OCI-LY7 (cell line): Measurements from ENCODE around the gene SLC8B1. TPM values are rescaled to one million over a fixed set of nuclear protein-coding genes. Genes with fewer than 3 reads are reported as not detected.

Experiments used
- BruUV-seq: library from RNA; stranded (reverse); fragments of 400-500 nt; replicated peaks from 2 replicates; lab custom pipeline; 2021; lab: Mats Ljungman, UMichigan
- CTCF ChIA-PET: fragments of 300-600 bp; sonication (Branson Sonifier 250); formaldehyde crosslinking; loops from one replicate; lab custom pipeline; 2022; ENCODE audit warnings: antibody characterized with exemption; ENCODE audit not compliant: unreplicated experiment; lab: Charles Lee
- POLR2A ChIA-PET: fragments of 300-600 bp; sonication (Branson Sonifier 250); formaldehyde crosslinking; loops from one replicate; lab custom pipeline; 2022; ENCODE audit warnings: antibody characterized with exemption; lab: Charles Lee
- DNase-seq: peaks from one replicate; pipeline ENCODE4 v3.0.0-alpha.2; 2015; ENCODE audit warnings: low spot score
- H2AFZ ChIP-seq: fragments of 200-600 bp; sonication (generic), shearing (Covaris generic); 2 replicates; pipeline ENCODE4 v1.6.1; 2014; ENCODE audit warnings: mild to moderate bottlenecking, antibody characterized with exemption, low read length, moderate library complexity
- H3K27ac ChIP-seq: fragments of 200-600 bp; sonication (generic); 2 replicates; pipeline ENCODE4 v1.5.1; 2014; ENCODE audit warnings: mixed run types, low read depth, mild to moderate bottlenecking, moderate library complexity, low read length, inconsistent platforms; ENCODE audit not compliant: poor library complexity, severe bottlenecking
- H3K36me3 ChIP-seq: fragments of 200-600 bp; sonication (generic); 2 replicates; pipeline ENCODE4 v1.6.1; 2014; ENCODE audit warnings: mild to moderate bottlenecking, antibody characterized with exemption, low read length, moderate library complexity, mixed read lengths; ENCODE audit not compliant: insufficient read depth
- H3K4me1 ChIP-seq: fragments of 200-600 bp; sonication (generic); 2 replicates; pipeline ENCODE4 v1.5.1; 2014; ENCODE audit warnings: mild to moderate bottlenecking, low read length; ENCODE audit not compliant: insufficient read depth, poor library complexity, severe bottlenecking
- H3K4me2 ChIP-seq: fragments of 200-600 bp; sonication (generic); 2 replicates; pipeline ENCODE4 v1.6.1; 2014; ENCODE audit warnings: mild to moderate bottlenecking, low read length
- H3K4me3 ChIP-seq: fragments of 200-600 bp; sonication (generic); 2 replicates; pipeline ENCODE4 v1.5.1; 2014; ENCODE audit warnings: mild to moderate bottlenecking, low read depth, low read length; ENCODE audit not compliant: poor library complexity, severe bottlenecking
- H3K79me2 ChIP-seq: fragments of 200-600 bp; sonication (generic); 2 replicates; pipeline ENCODE4 v1.6.1; 2016; ENCODE audit warnings: low read depth, mild to moderate bottlenecking, low read length, moderate library complexity, mixed read lengths; ENCODE audit not compliant: insufficient read depth
- H3K9me2 ChIP-seq: fragments of 200-600 bp; sonication (generic); 2 replicates; pipeline ENCODE4 v1.6.1; 2016; ENCODE audit warnings: mild to moderate bottlenecking, low read length, mixed read lengths; ENCODE audit not compliant: insufficient read depth
- H3K9me3 ChIP-seq: fragments of 200-600 bp; sonication (generic); 2 replicates; pipeline ENCODE4 v1.6.1; 2014; ENCODE audit warnings: mild to moderate bottlenecking, mixed run types, low read length, mixed read lengths
- H4K20me1 ChIP-seq: fragments of 200-600 bp; sonication (generic); 2 replicates; pipeline ENCODE4 v1.6.1; 2014; ENCODE audit warnings: mild to moderate bottlenecking, antibody characterized with exemption, low read length, moderate library complexity, mixed read lengths; ENCODE audit not compliant: insufficient read depth
- EZH2phosphoT487 ChIP-seq: fragments of 200-600 bp; sonication (generic); IDR thresholded peaks from 2 replicates; pipeline ENCODE4 v1.6.1; 2018; ENCODE audit warnings: low read depth, borderline replicate concordance, mild to moderate bottlenecking, mixed run types, antibody characterized with exemption, low read length, moderate library complexity, mixed read lengths
- intact Hi-C: fragments of 100-400 bp; cut with micrococcal nuclease; formaldehyde crosslinking; loops from one replicate; pipeline ENCODE4 v1.10.0; 2022; ENCODE audit not compliant: unreplicated experiment
- total RNA-seq, 2 experiments: library from RNA; depleted of rRNA in 1 of 2; stranded (reverse); fragments of >200 nt in 1 of 2; shearing (Covaris generic) in 1 of 2; gene quantifications; 2 replicates each; pipeline ENCODE4 v1.2.3, GENCODE V29; 2014 to 2022
- TF ChIP-seq, protein P1 (sequence below): fragments of 200-600 bp; sonication (generic); conservative IDR thresholded peaks from 2 replicates; pipeline ENCODE4 v1.5.1; 2014; ENCODE audit warnings: mild to moderate bottlenecking, antibody characterized with exemption, low read length, moderate library complexity, mixed read lengths

SLC8B1 gene
- total RNA-seq, 2 experiments from 2014 or later = 47.1 to 57.2 TPM

DNA sequence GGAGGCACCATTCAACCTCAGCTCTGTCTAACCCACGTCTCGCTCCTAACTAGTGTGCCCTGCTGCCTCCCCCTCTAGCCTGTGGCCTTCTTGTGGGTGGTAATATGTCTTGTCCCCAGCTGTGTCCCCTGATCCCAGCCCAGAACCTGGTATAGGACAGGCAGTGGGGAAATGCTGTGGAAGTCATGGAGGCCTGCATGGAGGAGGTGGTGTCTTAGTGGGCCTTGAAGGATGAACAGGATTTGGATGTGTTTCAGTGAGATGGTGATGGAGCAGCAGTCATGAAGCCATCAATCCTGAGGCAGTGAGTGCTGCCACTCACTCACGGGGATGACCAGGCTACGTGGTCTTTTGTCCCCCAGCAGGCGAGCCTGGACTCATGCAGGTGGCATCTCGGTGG lies 36.9 kb upstream of the SLC8B1 start:
- Histone ChIP-seq H3K4me1 (peaks cover 3% of the 10 kb centered on the region), H3K79me2 (no peaks in the 10 kb centered on the region), H3K9me2 (no peaks in the 10 kb centered on the region), H3K9me3 (no peaks in the 10 kb centered on the region), H3K36me3 (peaks cover 19% of the 10 kb centered on the region), H3K4me3 (no peak overlapping the region), H2AFZ (no peak overlapping the region), H3K4me2 (no peak overlapping the region), H4K20me1 (no peaks in the 10 kb centered on the region), H3K27ac (no peak overlapping the region)
- TF ChIP-seq, protein P1, sequence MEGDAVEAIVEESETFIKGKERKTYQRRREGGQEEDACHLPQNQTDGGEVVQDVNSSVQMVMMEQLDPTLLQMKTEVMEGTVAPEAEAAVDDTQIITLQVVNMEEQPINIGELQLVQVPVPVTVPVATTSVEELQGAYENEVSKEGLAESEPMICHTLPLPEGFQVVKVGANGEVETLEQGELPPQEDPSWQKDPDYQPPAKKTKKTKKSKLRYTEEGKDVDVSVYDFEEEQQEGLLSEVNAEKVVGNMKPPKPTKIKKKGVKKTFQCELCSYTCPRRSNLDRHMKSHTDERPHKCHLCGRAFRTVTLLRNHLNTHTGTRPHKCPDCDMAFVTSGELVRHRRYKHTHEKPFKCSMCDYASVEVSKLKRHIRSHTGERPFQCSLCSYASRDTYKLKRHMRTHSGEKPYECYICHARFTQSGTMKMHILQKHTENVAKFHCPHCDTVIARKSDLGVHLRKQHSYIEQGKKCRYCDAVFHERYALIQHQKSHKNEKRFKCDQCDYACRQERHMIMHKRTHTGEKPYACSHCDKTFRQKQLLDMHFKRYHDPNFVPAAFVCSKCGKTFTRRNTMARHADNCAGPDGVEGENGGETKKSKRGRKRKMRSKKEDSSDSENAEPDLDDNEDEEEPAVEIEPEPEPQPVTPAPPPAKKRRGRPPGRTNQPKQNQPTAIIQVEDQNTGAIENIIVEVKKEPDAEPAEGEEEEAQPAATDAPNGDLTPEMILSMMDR = no peak
- TF ChIP-seq EZH2phosphoT487 = no peak
- no TSS peak for BruUV-seq
- ChIA-PET CTCF (no interaction called here), POLR2A (no interaction called here)
- no peak for DNase-seq
- intact Hi-C loops = no loop called here

DNA sequence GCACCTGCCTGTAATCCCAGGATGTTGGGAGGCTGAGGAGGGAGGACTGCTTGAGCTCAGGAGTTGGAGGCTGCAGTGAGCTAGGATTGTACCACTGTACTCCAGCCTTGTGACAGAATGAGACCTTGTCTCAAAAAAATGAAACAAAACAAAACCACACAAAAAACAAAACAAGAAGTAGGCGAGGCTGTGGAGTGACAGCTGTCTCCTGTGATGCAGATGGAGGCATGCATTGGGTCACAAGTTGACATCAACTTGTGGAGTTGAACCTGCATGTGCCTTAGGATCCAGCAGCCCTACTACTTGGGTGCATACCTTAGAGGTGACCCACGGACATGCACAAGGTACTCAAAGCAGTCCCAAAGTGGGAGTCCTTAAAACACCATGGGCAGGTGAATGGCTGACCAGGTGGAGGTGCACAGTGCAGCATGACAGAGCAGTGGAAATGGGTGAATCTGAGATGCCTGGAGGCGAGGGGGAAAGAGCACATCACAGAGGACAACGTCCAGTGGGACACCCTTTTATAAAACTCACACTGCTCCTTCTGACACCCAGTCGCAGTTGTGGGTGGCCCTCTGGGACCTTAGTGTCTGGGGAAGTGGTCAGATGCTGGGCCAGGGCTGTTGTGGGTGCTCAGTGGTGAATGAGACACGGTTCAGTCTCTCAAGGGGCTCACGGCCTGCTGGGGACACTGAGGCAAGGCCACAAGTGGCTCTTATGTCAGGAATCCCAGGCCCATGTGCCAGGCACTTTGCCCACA lies 36.2 kb upstream of the SLC8B1 start:
- ChIA-PET CTCF (interaction anchor here (0.6 kb wide), 1 partner anchor 1830 kb away, joined by 3 read pairs; no protein-coding TSS in a partner anchor), POLR2A (no interaction called here)
- no peaks in the 10 kb centered on the region for H3K79me2 ChIP-seq
- peaks cover 17% of the 10 kb centered on the region for H3K36me3 ChIP-seq
- H3K4me1 ChIP-seq = peaks cover 3% of the 10 kb centered on the region
- no peaks in the 10 kb centered on the region for H3K9me3 ChIP-seq
- intact Hi-C loops = no loop called here
- no peaks in the 10 kb centered on the region for H4K20me1 ChIP-seq
- no peak for DNase-seq
- H2AFZ ChIP-seq = no peak overlapping the region
- no peak for TF ChIP-seq EZH2phosphoT487
- TF ChIP-seq, protein P1 = no peak
- BruUV-seq = no TSS peak
- no peaks in the 10 kb centered on the region for H3K9me2 ChIP-seq
- no peak overlapping the region for H3K4me3 ChIP-seq
- H3K4me2 ChIP-seq = no peak overlapping the region
- no peak overlapping the region for H3K27ac ChIP-seq

DNA sequence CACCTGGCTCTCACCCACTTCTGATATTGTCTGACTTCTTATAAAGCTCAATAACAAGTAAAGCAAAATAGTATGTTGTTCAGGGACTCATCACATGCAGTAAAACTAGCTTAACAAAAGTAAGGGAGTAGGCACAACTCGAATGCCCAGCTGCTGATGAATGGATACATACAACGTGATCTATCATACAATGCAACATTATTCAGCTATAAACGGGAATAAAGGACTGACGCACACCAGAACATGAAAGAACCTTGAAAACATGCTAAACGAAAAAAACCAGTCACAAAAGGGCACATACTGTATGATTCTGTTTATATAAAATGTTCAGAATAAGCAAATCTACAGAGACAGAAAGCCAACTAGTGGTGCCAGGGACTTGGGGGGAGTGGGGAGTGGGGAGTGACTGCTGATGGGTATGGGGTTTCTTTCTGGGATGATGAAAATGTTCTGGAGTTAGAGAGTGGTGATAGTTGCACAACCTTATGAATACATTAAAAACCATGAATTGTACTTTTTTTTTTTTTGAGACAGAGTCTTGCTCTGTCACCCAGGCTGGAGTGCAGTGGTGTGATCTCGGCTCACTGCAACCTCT lies 34.6 kb upstream of the SLC8B1 start:
- Histone ChIP-seq H3K4me2 (no peak overlapping the region), H4K20me1 (no peaks in the 10 kb centered on the region), H3K9me2 (no peaks in the 10 kb centered on the region), H3K4me1 (peaks cover 3% of the 10 kb centered on the region), H3K79me2 (no peaks in the 10 kb centered on the region), H3K27ac (no peak overlapping the region), H3K9me3 (no peaks in the 10 kb centered on the region), H3K4me3 (no peak overlapping the region), H2AFZ (no peak overlapping the region), H3K36me3 (0 out of 2 replicates have a peak, but pooled peaks cover 2% of the 10 kb centered on the region)
- TF ChIP-seq, protein P1 = no peak
- TF ChIP-seq EZH2phosphoT487 = no peak
- intact Hi-C loops = no loop called here
- CTCF ChIA-PET = no interaction called here
- BruUV-seq = no TSS peak
- no peak for DNase-seq
- POLR2A ChIA-PET = interaction anchor here (1.2 kb wide), 1 partner anchor 11 kb away, joined by 3 read pairs; the partner anchor contains the start of gene PLBD2
